ENCODE measurements around the gene GSTA3. TPM values are rescaled to one million over a fixed set of nuclear protein-coding genes. Genes with fewer than 3 reads are reported as not detected.
"Not testable (repeated sequence)": the region's sequence is repeated elsewhere in the genome, so short reads cannot be mapped to it uniquely, and the experiment has no call there.

The GSTA3 gene
- total and polyA plus RNA-seq, 2 experiments from 2014 or later, result not detected

- H3K27me3 ChIP-seq (replicated peaks; ENCODE audit: insufficient read depth), result peaks cover 36% of the 10 kb centered on the region
- no peak overlapping the region for H3K27ac ChIP-seq
- TF ChIP-seq EZH2phosphoT487 (IDR thresholded peaks at IDR 0.05; ENCODE audit: insufficient read depth, low read depth), result no peak
- no peak for TF ChIP-seq EZH2 (IDR thresholded peaks at IDR 0.05; ENCODE audit: insufficient read depth, poor library complexity, severe bottlenecking)
- 46 to 54% methylated on average over 4 of the region's 4 CpGs for WGBS, 2 experiments (ENCODE audit: low coverage in 1 of 2, low lambda C conversion rate in 2 of 2, missing lambda C conversion rate in 2 of 2)
- no peaks in the 10 kb centered on the region for H3K79me2 ChIP-seq (ENCODE audit: insufficient read depth)
- no peaks in the 10 kb centered on the region for H3F3A ChIP-seq (ENCODE audit: insufficient read depth)
- no peak overlapping the region for H3K9ac ChIP-seq
- no peaks in the 10 kb centered on the region for H3K9me2 ChIP-seq (ENCODE audit: insufficient read depth)
- H3K36me3 ChIP-seq (ENCODE audit: low read depth), result no peaks in the 10 kb centered on the region
- H3K4me3 ChIP-seq, result no peak overlapping the region
- no peak for DNase-seq
- H3K9me3 ChIP-seq (ENCODE audit: low read depth), result no peaks in the 10 kb centered on the region
- no peaks in the 10 kb centered on the region for H4K20me1 ChIP-seq (ENCODE audit: insufficient read depth)
- H2AFZ ChIP-seq, result no peak overlapping the region
- in situ Hi-C loops (cut with MboI), result no loop called here
- H3K4me2 ChIP-seq (ENCODE audit: unreplicated experiment), result no peak overlapping the region
- no peaks in the 10 kb centered on the region for H3K4me1 ChIP-seq (ENCODE audit: insufficient read depth)
These were observed 51.1 kb downstream of the GSTA3 start for GRCh38 chr6:52858416-52858815.

GRCh38 chr6:52856137-52856536 lies 53.4 kb downstream of the GSTA3 start:
- H2AFZ ChIP-seq; H3K9me3 ChIP-seq (ENCODE audit: low read depth); H3K4me1 ChIP-seq (ENCODE audit: insufficient read depth); H3F3A ChIP-seq (ENCODE audit: insufficient read depth); H3K9ac ChIP-seq; DNase-seq; H4K20me1 ChIP-seq (ENCODE audit: insufficient read depth); H3K36me3 ChIP-seq (ENCODE audit: low read depth); H3K27ac ChIP-seq; H3K79me2 ChIP-seq (ENCODE audit: insufficient read depth); H3K4me3 ChIP-seq; in situ Hi-C loops (cut with MboI); H3K4me2 ChIP-seq (ENCODE audit: unreplicated experiment); H3K9me2 ChIP-seq (ENCODE audit: insufficient read depth): not testable (repeated sequence)
- 4 to 8% methylated on average over 2 to 3 of the region's 3 CpGs for WGBS, 2 experiments (ENCODE audit: low coverage in 1 of 2, low lambda C conversion rate in 2 of 2, missing lambda C conversion rate in 2 of 2)
- H3K27me3 ChIP-seq (replicated peaks; ENCODE audit: insufficient read depth), result peaks cover 49% of the 10 kb centered on the region

GRCh38 chr6:52849137-52849536 lies 60.4 kb downstream of the GSTA3 start:
- Histone ChIP-seq H3K27me3 (replicated peaks; ENCODE audit: insufficient read depth) (peaks cover 20% of the 10 kb centered on the region; the same call in 1 of the 2 replicates), H3K4me3 (no peak overlapping the region), H3K9ac (no peak overlapping the region), H3K36me3 (ENCODE audit: low read depth) (no peaks in the 10 kb centered on the region), H3K4me2 (ENCODE audit: unreplicated experiment) (no peak overlapping the region), H3K9me2 (ENCODE audit: insufficient read depth) (no peaks in the 10 kb centered on the region), H3F3A (ENCODE audit: insufficient read depth) (no peaks in the 10 kb centered on the region), H2AFZ (no peak overlapping the region), H3K9me3 (ENCODE audit: low read depth) (no peaks in the 10 kb centered on the region), H4K20me1 (ENCODE audit: insufficient read depth) (no peaks in the 10 kb centered on the region), H3K79me2 (ENCODE audit: insufficient read depth) (no peaks in the 10 kb centered on the region), H3K27ac (no peak overlapping the region), H3K4me1 (ENCODE audit: insufficient read depth) (no peaks in the 10 kb centered on the region)
- WGBS, 2 experiments (ENCODE audit: low coverage in 1 of 2, low lambda C conversion rate in 2 of 2, missing lambda C conversion rate in 2 of 2), result 45 to 52% methylated on average over 4 of the region's 4 CpGs
- DNase-seq, result no peak
- no peak for TF ChIP-seq EZH2 (IDR thresholded peaks at IDR 0.05; ENCODE audit: insufficient read depth, poor library complexity, severe bottlenecking)
- TF ChIP-seq EZH2phosphoT487 (IDR thresholded peaks at IDR 0.05; ENCODE audit: insufficient read depth, low read depth), result no peak
- in situ Hi-C loops (cut with MboI), result no loop called here

Other genes starting within 250 kb of the GSTA3 start
- gene TMEM14A, start 238.6 kb downstream of the GSTA3 start, total RNA-seq (2014; rRNA removed; shearing (Covaris generic)), result 64.0 and 68.4 TPM in 2 replicates
- 95.1 and 96.0 TPM in 2 replicates for gene TMEM14A, start 238.6 kb downstream of the GSTA3 start, polyA plus RNA-seq (2016; fragmentation: Nextera tagmentation; extraction: Ambion mirVana)
- 0.11 TPM in 1 of 2 replicates, not detected in the other for gene GSTA2, start 146.2 kb downstream of the GSTA3 start, total RNA-seq (2014; rRNA removed; shearing (Covaris generic))
- gene GSTA2, start 146.2 kb downstream of the GSTA3 start, polyA plus RNA-seq (2016; fragmentation: Nextera tagmentation; extraction: Ambion mirVana), result 0.51 TPM in 1 of 2 replicates, not detected in the other
- gene GSTA1, start 105.9 kb downstream of the GSTA3 start, total RNA-seq (2014; rRNA removed; shearing (Covaris generic)), result 0.11 TPM in 1 of 2 replicates, not detected in the other
- 0.45 and 1.1 TPM in 2 replicates for gene GSTA1, start 105.9 kb downstream of the GSTA3 start, polyA plus RNA-seq (2016; fragmentation: Nextera tagmentation; extraction: Ambion mirVana)
- gene GSTA5, start 68.9 kb downstream of the GSTA3 start, total RNA-seq (2014; rRNA removed; shearing (Covaris generic)), result not detected in 2 replicates
- gene GSTA5, start 68.9 kb downstream of the GSTA3 start, polyA plus RNA-seq (2016; fragmentation: Nextera tagmentation; extraction: Ambion mirVana), result not detected in 2 replicates
- gene GSTA4, start 85.6 kb upstream of the GSTA3 start, total RNA-seq (2014; rRNA removed; shearing (Covaris generic)), result 26.5 and 28.6 TPM in 2 replicates
- gene GSTA4, start 85.6 kb upstream of the GSTA3 start, polyA plus RNA-seq (2016; fragmentation: Nextera tagmentation; extraction: Ambion mirVana), result 33.7 and 37.9 TPM in 2 replicates
- 11.1 and 15.6 TPM in 2 replicates for gene CILK1, start 152.1 kb upstream of the GSTA3 start, total RNA-seq (2014; rRNA removed; shearing (Covaris generic))
- 6.0 and 6.5 TPM in 2 replicates for gene CILK1, start 152.1 kb upstream of the GSTA3 start, polyA plus RNA-seq (2016; fragmentation: Nextera tagmentation; extraction: Ambion mirVana)
- 48.4 and 59.6 TPM in 2 replicates for gene FBXO9, start 155.7 kb upstream of the GSTA3 start, total RNA-seq (2014; rRNA removed; shearing (Covaris generic))
- 56.5 and 59.9 TPM in 2 replicates for gene FBXO9, start 155.7 kb upstream of the GSTA3 start, polyA plus RNA-seq (2016; fragmentation: Nextera tagmentation; extraction: Ambion mirVana)
- not detected in 2 replicates for gene GCM1, start 239.1 kb upstream of the GSTA3 start, total RNA-seq (2014; rRNA removed; shearing (Covaris generic))
- not detected in 2 replicates for gene GCM1, start 239.1 kb upstream of the GSTA3 start, polyA plus RNA-seq (2016; fragmentation: Nextera tagmentation; extraction: Ambion mirVana)